HepG2 (cell line): ENCODE data around the gene NDUFAF8. TPM values are rescaled to one million over a fixed set of nuclear protein-coding genes. Genes with fewer than 3 reads are reported as not detected.
A peak's percentile ranks its signal among the peaks of the same experiment; 100 is the strongest.

Source experiments
- ATAC-seq: fragments of 200-7000 bp; cut with Tn5 transposase; 3 replicates; pipeline ENCODE4 v1.9.1; 2020; ENCODE audit warnings: mild to moderate bottlenecking, moderate library complexity
- BruUV-seq: library from RNA; stranded (reverse); fragments of 400-500 nt; replicated peaks from 2 replicates; lab custom pipeline; 2021; lab: Mats Ljungman, UMichigan
- CTCF ChIA-PET: fragments of 300-600 bp; formaldehyde crosslinking; extraction: SDS; loops from one replicate; lab custom pipeline; 2021; ENCODE audit warnings: low total read pairs, inconsistent platforms, low intra/inter-chr PET ratio; lab: Yijun Ruan, JAX
- POLR2A ChIA-PET: fragments of 350-600 bp; sonication (Branson Sonifier 250); formaldehyde crosslinking; loops from one replicate; lab custom pipeline; 2020; ENCODE audit warnings: antibody characterized with exemption, inconsistent platforms; lab: Yijun Ruan, JAX
- DNase-seq: peaks from one replicate; pipeline ENCODE4 v3.0.0-alpha.2; 2015; ENCODE audit warnings: low spot score
- FAIRE-seq: peaks from 3 replicates; lab custom pipeline; 2011; peaks lifted over from hg19 to GRCh38; lab: Jason Lieb, UNC
- H2AFZ ChIP-seq: one replicate; pipeline ENCODE4 v1.6.1; 2011; ENCODE audit warnings: low read length, inconsistent platforms
- H3K27ac ChIP-seq: fragments of 300-600 bp; 3 replicates; pipeline ENCODE4 v1.8.0; 2011; ENCODE audit warnings: mixed run types, mild to moderate bottlenecking, mixed read lengths, low read length, inconsistent platforms; ENCODE audit not compliant: insufficient read depth; ENCODE audit errors: extremely low read length
- H3K27me3 ChIP-seq, 2 experiments: fragments of 200-600 bp in 1 of 2; 2 replicates in 1 of 2; 3 replicates in 1 of 2; pipeline versions ENCODE4 v1.6.0 to v1.8.0; 2011; ENCODE audit warnings: low read length in 2 of 2, mild to moderate bottlenecking in 2 of 2, moderate library complexity in 2 of 2, inconsistent platforms in 1 of 2; ENCODE audit not compliant: insufficient read depth in 2 of 2, control insufficient read depth in 1 of 2
- H3K36me3 ChIP-seq, 2 experiments: fragments of 200-600 bp in 1 of 2; replicated peaks in 1 of 2; 2 replicates in 1 of 2; 3 replicates in 1 of 2; pipeline versions ENCODE4 v1.5.1 to v1.8.0; 2011; ENCODE audit warnings: low read length in 2 of 2, inconsistent platforms in 1 of 2; ENCODE audit not compliant: insufficient read depth in 2 of 2, control insufficient read depth in 1 of 2
- H3K4me1 ChIP-seq: 2 replicates; pipeline ENCODE4 v1.5.1; 2012; ENCODE audit warnings: low read length, inconsistent platforms; ENCODE audit not compliant: insufficient read depth
- H3K4me2 ChIP-seq: 2 replicates; pipeline ENCODE4 v1.6.0; 2011; ENCODE audit warnings: low read depth, low read length, inconsistent platforms
- H3K4me3 ChIP-seq, 3 experiments: fragments of 200-600 bp in 1 of 3; sonication (generic), shearing (Covaris generic) in 1 of 3; replicated peaks in 1 of 3; 2 replicates each; pipeline ENCODE4 v1.5.1; 2011 to 2016; ENCODE audit warnings: low read length in 3 of 3, inconsistent platforms in 2 of 3, low read depth in 2 of 3, mild to moderate bottlenecking in 2 of 3, control low read depth in 1 of 3, mixed read lengths in 1 of 3; ENCODE audit not compliant: insufficient read depth in 1 of 3
- H3K79me2 ChIP-seq: one replicate; pipeline ENCODE4 v1.6.1; 2011; ENCODE audit warnings: low read length, inconsistent platforms; ENCODE audit not compliant: insufficient read depth
- H3K9ac ChIP-seq: 2 replicates; pipeline ENCODE4 v1.6.0; 2011; ENCODE audit warnings: mild to moderate bottlenecking, low read depth, low read length, inconsistent platforms; ENCODE audit not compliant: insufficient read depth
- H3K9me3 ChIP-seq: 2 replicates; pipeline ENCODE4 v1.5.1; 2012; ENCODE audit warnings: mild to moderate bottlenecking, low read length
- H4K20me1 ChIP-seq: 2 replicates; pipeline ENCODE4 v1.6.0; 2011; ENCODE audit warnings: inconsistent platforms, mild to moderate bottlenecking, low read length, moderate library complexity; ENCODE audit not compliant: insufficient read depth
- EEA1 ChIP-seq: sonication (generic); formaldehyde crosslinking; IDR thresholded peaks from 2 replicates; pipeline ENCODE4 v1.5.1; 2020; ENCODE audit warnings: mild to moderate bottlenecking, missing genetic modification reagents, borderline replicate concordance
- HBP1 ChIP-seq: IDR thresholded peaks from 2 replicates; pipeline ENCODE4 v1.6.1; 2016; ENCODE audit warnings: low read depth, control low read depth
- HNRNPK ChIP-seq: fragments of 200-400 bp; formaldehyde crosslinking; IDR thresholded peaks from 2 replicates; pipeline ENCODE4 v1.6.1; 2018; ENCODE audit warnings: low read length, low read depth, moderate library complexity, mild to moderate bottlenecking; ENCODE audit not compliant: poor library complexity, severe bottlenecking
- LCORL ChIP-seq, 2 experiments: fragments of 450-650 bp in 1 of 2; sonication (generic) in 1 of 2; formaldehyde crosslinking in 1 of 2; IDR thresholded peaks; 2 replicates each; pipeline versions ENCODE4 v1.5.0 to v1.6.1; 2017 to 2020; ENCODE audit warnings: antibody characterized with exemption in 1 of 2, missing genetic modification reagents in 1 of 2
- MAX ChIP-seq: IDR thresholded peaks from 2 replicates; pipeline ENCODE4 v1.6.1; 2012; ENCODE audit warnings: inconsistent platforms
- MEIS2 ChIP-seq: sonication (generic); formaldehyde crosslinking; IDR thresholded peaks from 2 replicates; pipeline ENCODE4 v1.9.0; 2021; ENCODE audit warnings: mild to moderate bottlenecking, missing genetic modification reagents
- SATB2 ChIP-seq: sonication (generic); formaldehyde crosslinking; IDR thresholded peaks from 2 replicates; pipeline ENCODE4 v1.5.0; 2020; ENCODE audit warnings: missing genetic modification reagents
- SP2 ChIP-seq: sonication (generic); formaldehyde crosslinking; IDR thresholded peaks from 2 replicates; pipeline ENCODE4 v1.5.1; 2020; ENCODE audit warnings: mild to moderate bottlenecking, missing genetic modification reagents
- ZBTB46 ChIP-seq: sonication (generic); formaldehyde crosslinking; IDR thresholded peaks from 2 replicates; pipeline ENCODE4 v1.4.0; 2020; ENCODE audit warnings: mild to moderate bottlenecking, missing genetic modification reagents, borderline replicate concordance
- ZNF335 ChIP-seq: sonication (generic); formaldehyde crosslinking; IDR thresholded peaks from 2 replicates; pipeline ENCODE4 v1.4.0; 2020; ENCODE audit warnings: missing genetic modification reagents
- ZNF503 ChIP-seq: sonication (generic); formaldehyde crosslinking; IDR thresholded peaks from 2 replicates; pipeline ENCODE4 v1.4.0; 2020; ENCODE audit warnings: missing genetic modification reagents
- ZNF569 ChIP-seq: sonication (generic); formaldehyde crosslinking; IDR thresholded peaks from 2 replicates; pipeline ENCODE4 v1.5.0; 2020; ENCODE audit warnings: mild to moderate bottlenecking, missing genetic modification reagents, moderate library complexity, borderline replicate concordance
- ZNF800 ChIP-seq: sonication (generic); formaldehyde crosslinking; IDR thresholded peaks from 2 replicates; pipeline ENCODE4 v1.4.0; 2020; ENCODE audit warnings: missing genetic modification reagents
- ZNF839 ChIP-seq: sonication (generic); formaldehyde crosslinking; IDR thresholded peaks from 2 replicates; pipeline ENCODE4 v1.4.0; 2020; ENCODE audit warnings: missing genetic modification reagents, mild to moderate bottlenecking, borderline replicate concordance
- ZSCAN31 ChIP-seq: sonication (generic); formaldehyde crosslinking; IDR thresholded peaks from 2 replicates; pipeline ENCODE4 v1.5.0; 2020; ENCODE audit warnings: low read depth, mild to moderate bottlenecking, missing genetic modification reagents
- WGBS: methylation state at CpG from one replicate; pipeline ENCODE4 v1.1.6; 2017; ENCODE audit warnings: low lambda C conversion rate; 5-methylcytosine and 5-hydroxymethylcytosine counted together
- in situ Hi-C: cut with HindIII; loops from 2 replicates; pipeline ENCODE4 v1.10.0; 2017; ENCODE audit warnings: low pct_unique_long_range_greater_than_20kb; ENCODE audit not compliant: extremely low pct_ligation_motif_present
- intact Hi-C: fragments of 100-400 bp; cut with micrococcal nuclease; formaldehyde crosslinking; loops from one replicate; pipeline ENCODE4 v1.10.0; 2022; ENCODE audit not compliant: unreplicated experiment
- polyA plus RNA-seq, 8 experiments: library from polyadenylated mRNA; depleted of rRNA in 3 of 8; stranded (reverse) in 7 of 8; unstranded in 1 of 8; fragments of >200 nt; fragmentation: Illumina TruSeq in 4 of 8; extraction: Trizol in 4 of 8; gene quantifications; 2 replicates each; pipeline versions ENCODE4 v1.2.1 to v1.2.3, GENCODE V29; 2011 to 2016; ENCODE audit warnings: low read depth in 4 of 8, missing spikeins in 1 of 8, mixed read lengths in 1 of 8; ENCODE audit not compliant: insufficient read depth in 1 of 8
- total RNA-seq, 5 experiments: library from RNA; depleted of rRNA; stranded (reverse); fragments of >200 nt; fragmentation: Illumina TruSeq; extraction: Trizol; gene quantifications; 2 replicates each; pipeline ENCODE4 v1.2.3, GENCODE V29; 2016; ENCODE audit warnings: low read depth in 1 of 5

The NDUFAF8 gene
- total and polyA plus RNA-seq, 2 of the 13 experiments (the other 11 are each of a cell fraction or from before 2014, with no cell fraction given) = 75.6 to 233 TPM

GRCh38 chr17:81241648-81242420 lies 2.7 kb downstream of the NDUFAF8 start:
- ATAC-seq = peak; percentile 11
- H4K20me1 ChIP-seq = peaks cover 8% of the 10 kb centered on the region; the same call in 1 of the 2 replicates
- POLR2A ChIA-PET = interaction anchor here (1.3 kb wide), 1 partner anchor 19 kb away, joined by 6 read pairs; the partner anchor contains the start of gene CEP131
- intact Hi-C loops = loop anchor here (1.0 kb wide), 1 partner anchor 100 kb away; no protein-coding TSS in a partner anchor
- no peaks in the 10 kb centered on the region for H3K9me3 ChIP-seq
- peak; percentile 78 for FAIRE-seq
- peaks cover 47% of the 10 kb centered on the region for H3K4me1 ChIP-seq
- peak; percentile 57 for DNase-seq
- H3K27ac ChIP-seq = no peak overlapping the region
- in situ Hi-C loops = no loop called here
- H3K9ac ChIP-seq = no peak overlapping the region
- no peak overlapping the region for H2AFZ ChIP-seq
- H3K36me3 ChIP-seq = peaks cover 4 to 6% of the 10 kb centered on the region in 2 experiments; a peak in 1 of 5 replicates
- no TSS peak for BruUV-seq
- H3K27me3 ChIP-seq = no peaks in the 10 kb centered on the region; a peak in 1 of 5 replicates
- CTCF ChIA-PET = interaction anchor here (1.1 to 2.4 kb wide), 3 partner anchors 97 to 140 kb away, joined by 6 to 28 read pairs (median 9); no protein-coding TSS in a partner anchor
- 71% methylated on average over 17 of the region's 26 CpGs for WGBS
- H3K4me2 ChIP-seq = no peak overlapping the region
- peaks cover 37% of the 10 kb centered on the region for H3K79me2 ChIP-seq
- no peak overlapping the region for H3K4me3 ChIP-seq
- no peak for TF ChIP-seq HNRNPK
- TF ChIP-seq ZNF335 (CRISPR knock-in tag) = no peak
- TF ChIP-seq EEA1 (CRISPR knock-in tag) = peak; percentile 58; the same call in 1 of the 2 replicates
- TF ChIP-seq ZNF503 (CRISPR knock-in tag) = no peak
- TF ChIP-seq SP2 = peak; percentile 48; the same call in 1 of the 2 replicates
- no peak for TF ChIP-seq ZNF800 (CRISPR knock-in tag)
- no peak for TF ChIP-seq ZNF839
- no peak for TF ChIP-seq ZNF569 (CRISPR knock-in tag)
- TF ChIP-seq HBP1 (CRISPR knock-in tag) = no peak
- TF ChIP-seq LCORL (IDR thresholded peaks at IDR 0.05) = no peak
- peak; percentile 45; the same call in 1 of the 2 replicates for TF ChIP-seq LCORL (CRISPR knock-in tag; IDR thresholded peaks at IDR 0.05)
- 0 out of 2 replicates have a peak, but pooled peaks have one; percentile 16 for TF ChIP-seq ZSCAN31
- TF ChIP-seq MEIS2 (CRISPR knock-in tag) = no peak
- no peak for TF ChIP-seq ZBTB46
- no peak for TF ChIP-seq MAX
- TF ChIP-seq SATB2 (CRISPR knock-in tag) = no peak
